ENCODE measurements around the gene IRF9.
A peak's percentile ranks its signal among the peaks of the same experiment; 100 is the strongest.

The IRF9 gene

DNA sequence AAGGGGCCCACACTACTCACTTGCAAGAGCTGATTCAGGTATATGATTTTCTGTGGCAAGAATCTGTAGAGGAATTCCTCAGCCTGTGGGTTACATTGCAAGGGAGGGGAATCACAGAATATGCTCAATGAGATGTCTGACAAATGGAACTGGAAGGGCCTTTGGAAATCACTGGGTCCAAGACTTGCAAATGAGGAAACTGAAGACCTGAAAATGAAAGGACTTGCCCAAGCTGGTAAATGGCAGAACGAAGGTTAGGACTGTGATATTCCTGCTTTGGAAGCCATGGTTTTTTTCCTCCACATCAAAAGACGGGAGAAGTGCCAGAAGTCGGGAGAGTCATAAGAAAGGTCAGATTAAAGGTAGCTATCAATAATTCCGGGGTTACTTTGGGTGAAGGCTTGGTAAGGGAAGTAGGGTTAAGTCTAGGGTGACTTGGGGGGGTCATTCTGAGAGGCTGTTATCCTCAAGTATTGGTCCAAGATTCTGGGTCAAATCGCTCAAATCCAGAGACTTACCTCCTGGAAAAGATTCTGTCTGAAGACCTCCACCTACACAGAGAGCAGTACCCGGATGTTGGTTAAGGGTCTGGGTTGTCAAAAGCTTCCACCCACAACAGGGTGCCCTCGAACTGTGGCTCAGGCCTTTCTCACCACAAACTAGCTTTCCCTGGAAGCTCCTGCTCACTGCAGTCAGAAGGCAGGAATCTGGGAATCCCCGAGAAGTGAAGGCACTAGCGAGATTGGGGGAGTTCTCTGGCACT is 15.2 kb upstream of the IRF9 start:
- Histone ChIP-seq H3K4me3 (ENCODE audit: low read depth in 1 of 2, low read length in 2 of 2) (peak overlapping the region; percentile 67 to 76), H4K20me1 (ENCODE audit: insufficient read depth, low read length) (peaks cover 28% of the 10 kb centered on the region), H3K36me3 (ENCODE audit: insufficient read depth, low read length) (peaks cover 60% of the 10 kb centered on the region), H3K27ac (ENCODE audit: low read length) (peak overlapping the region; percentile 92), H3K79me2 (ENCODE audit: insufficient read depth, low read length) (peaks cover 58% of the 10 kb centered on the region), H3K4me1 (ENCODE audit: insufficient read depth, low read length) (peaks cover 67% of the 10 kb centered on the region), H3K27me3 (ENCODE audit: insufficient read depth, low read length, poor library complexity) (no peaks in the 10 kb centered on the region), H3K9me3 (ENCODE audit: insufficient read depth, low read length, severe bottlenecking) (no peaks in the 10 kb centered on the region), H3K9ac (ENCODE audit: low read depth, low read length) (peak overlapping the region; percentile 81), H2AFZ (ENCODE audit: low read depth, low read length) (peak overlapping the region; percentile 80), H3K4me2 (ENCODE audit: insufficient read depth, low read length) (peak overlapping the region; percentile 93)
- no peak for ATAC-seq (ENCODE audit: insufficient read depth, low read depth)
- no peak for TF ChIP-seq EZH2 (IDR thresholded peaks at IDR 0.05; ENCODE audit: borderline replicate concordance, low read depth, low read length, severe bottlenecking)
- TF ChIP-seq, protein P1, sequence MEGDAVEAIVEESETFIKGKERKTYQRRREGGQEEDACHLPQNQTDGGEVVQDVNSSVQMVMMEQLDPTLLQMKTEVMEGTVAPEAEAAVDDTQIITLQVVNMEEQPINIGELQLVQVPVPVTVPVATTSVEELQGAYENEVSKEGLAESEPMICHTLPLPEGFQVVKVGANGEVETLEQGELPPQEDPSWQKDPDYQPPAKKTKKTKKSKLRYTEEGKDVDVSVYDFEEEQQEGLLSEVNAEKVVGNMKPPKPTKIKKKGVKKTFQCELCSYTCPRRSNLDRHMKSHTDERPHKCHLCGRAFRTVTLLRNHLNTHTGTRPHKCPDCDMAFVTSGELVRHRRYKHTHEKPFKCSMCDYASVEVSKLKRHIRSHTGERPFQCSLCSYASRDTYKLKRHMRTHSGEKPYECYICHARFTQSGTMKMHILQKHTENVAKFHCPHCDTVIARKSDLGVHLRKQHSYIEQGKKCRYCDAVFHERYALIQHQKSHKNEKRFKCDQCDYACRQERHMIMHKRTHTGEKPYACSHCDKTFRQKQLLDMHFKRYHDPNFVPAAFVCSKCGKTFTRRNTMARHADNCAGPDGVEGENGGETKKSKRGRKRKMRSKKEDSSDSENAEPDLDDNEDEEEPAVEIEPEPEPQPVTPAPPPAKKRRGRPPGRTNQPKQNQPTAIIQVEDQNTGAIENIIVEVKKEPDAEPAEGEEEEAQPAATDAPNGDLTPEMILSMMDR (IDR thresholded peaks at IDR 0.05; ENCODE audit: borderline replicate concordance, extremely low read depth, low read length, poor library complexity, severe bottlenecking) = no peak
- no peak for DNase-seq

DNA sequence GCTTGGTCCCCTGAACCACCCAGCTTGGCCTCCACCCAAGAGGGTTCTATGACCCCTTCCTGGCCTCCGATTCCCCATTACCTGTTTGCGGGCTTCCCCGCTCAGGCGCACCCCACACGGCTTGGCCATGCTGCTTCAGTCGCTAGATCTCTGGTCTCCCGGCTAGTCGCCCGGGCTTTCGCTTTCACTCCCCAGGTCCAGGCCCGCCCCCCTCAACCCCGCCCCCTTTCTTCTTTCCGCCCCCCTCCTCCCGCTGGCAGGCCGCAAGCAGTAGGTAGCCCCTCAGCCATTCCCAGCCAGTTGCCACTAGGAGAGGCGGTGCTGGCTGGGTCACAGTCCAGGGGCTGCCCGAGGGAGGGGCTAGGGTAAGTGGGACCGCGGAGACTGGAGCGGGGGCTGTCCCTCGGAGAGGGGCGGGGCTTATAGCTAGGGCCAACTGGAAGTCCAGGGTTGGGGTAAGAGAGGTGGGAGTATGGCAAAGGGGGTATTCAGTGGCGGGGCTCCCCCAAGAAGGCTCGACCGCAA is 14.6 kb upstream of the IRF9 start, which contains the start of gene PSME2:
PSME2 (minus strand) TSS at position 158 of the 525 bp plus-strand sequence; CDS start at position 129, 29 bp downstream.
- Histone ChIP-seq H3K4me1 (ENCODE audit: insufficient read depth, low read length) (peaks cover 67% of the 10 kb centered on the region), H3K9ac (ENCODE audit: low read depth, low read length) (peak within 1 kb of the TSS; percentile 81), H3K4me3 (ENCODE audit: low read depth in 1 of 2, low read length in 2 of 2) (peak within 1 kb of the TSS; percentile 67 to 76), H3K27me3 (ENCODE audit: insufficient read depth, low read length, poor library complexity) (no peaks in the 10 kb centered on the region), H3K27ac (ENCODE audit: low read length) (peak within 1 kb of the TSS; percentile 92), H3K4me2 (ENCODE audit: insufficient read depth, low read length) (peak within 1 kb of the TSS; percentile 93), H2AFZ (ENCODE audit: low read depth, low read length) (peak within 1 kb of the TSS; percentile 81), H4K20me1 (ENCODE audit: insufficient read depth, low read length) (peaks cover 28% of the 10 kb centered on the region), H3K36me3 (ENCODE audit: insufficient read depth, low read length) (peaks cover 63% of the 10 kb centered on the region), H3K79me2 (ENCODE audit: insufficient read depth, low read length) (peaks cover 54% of the 10 kb centered on the region), H3K9me3 (ENCODE audit: insufficient read depth, low read length, severe bottlenecking) (no peaks in the 10 kb centered on the region)
- TF ChIP-seq EZH2 (IDR thresholded peaks at IDR 0.05; ENCODE audit: borderline replicate concordance, low read depth, low read length, severe bottlenecking) = no peak
- TF ChIP-seq, protein P1 (IDR thresholded peaks at IDR 0.05; ENCODE audit: borderline replicate concordance, extremely low read depth, low read length, poor library complexity, severe bottlenecking) = no peak
- DNase-seq (peak; percentile 97), ATAC-seq (ENCODE audit: insufficient read depth, low read depth) (peak; percentile 73)

DNA sequence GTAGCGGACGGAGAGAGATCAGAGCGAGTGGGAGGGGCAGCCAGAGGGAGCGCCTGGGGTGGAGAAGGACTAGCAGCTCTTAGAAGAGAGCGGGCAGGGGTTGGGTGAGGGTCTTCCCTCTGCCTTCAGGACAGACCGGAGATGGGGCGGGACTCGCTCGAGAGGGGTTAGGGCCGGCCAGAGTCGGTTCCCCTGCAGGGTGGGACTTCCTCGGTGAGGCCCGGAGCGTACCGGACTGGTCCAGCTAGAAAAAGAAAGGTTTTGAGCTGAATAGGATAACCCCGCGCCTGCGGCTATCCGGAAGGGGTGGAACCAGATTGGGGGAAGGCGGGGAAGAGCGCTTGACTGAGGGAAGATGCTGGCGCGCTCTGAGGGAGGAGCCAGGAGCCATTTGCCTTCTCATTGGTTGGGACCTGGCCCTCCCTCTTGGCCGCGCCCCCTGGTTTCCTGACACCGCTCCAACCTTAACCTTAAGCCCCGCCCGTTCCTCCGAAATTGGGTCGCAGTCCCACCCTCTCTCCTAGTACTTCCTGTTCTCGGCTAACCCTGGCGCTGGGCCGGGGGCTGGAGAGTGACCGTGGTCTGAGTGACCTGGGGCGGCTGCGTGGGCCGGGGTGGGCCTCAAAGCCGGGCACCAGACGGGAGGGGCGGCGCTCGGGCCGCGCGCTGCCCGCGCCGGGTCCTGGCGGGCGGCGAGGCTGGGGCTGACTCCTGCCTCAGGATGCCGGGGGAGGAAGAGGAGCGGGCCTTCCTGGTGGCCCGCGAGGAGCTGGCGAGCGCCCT is 13.9 kb upstream of the IRF9 start, which contains the start of gene RNF31:
RNF31 (plus strand) TSS at position 521 of the 783 bp plus-strand sequence; CDS start at position 722, 201 bp downstream.
- peak within 1 kb of the TSS; percentile 81 for H2AFZ ChIP-seq (ENCODE audit: low read depth, low read length)
- peaks cover 70% of the 10 kb centered on the region for H3K36me3 ChIP-seq (ENCODE audit: insufficient read depth, low read length)
- ATAC-seq (ENCODE audit: insufficient read depth, low read depth) (peak; percentile 85), DNase-seq (peak; percentile 99)
- H3K4me1 ChIP-seq (ENCODE audit: insufficient read depth, low read length) = peaks cover 62% of the 10 kb centered on the region
- no peaks in the 10 kb centered on the region for H3K9me3 ChIP-seq (ENCODE audit: insufficient read depth, low read length, severe bottlenecking)
- H3K4me3 ChIP-seq (ENCODE audit: low read depth in 1 of 2, low read length in 2 of 2) = peak within 1 kb of the TSS; percentile 67 to 76
- TF ChIP-seq EZH2 (IDR thresholded peaks at IDR 0.05; ENCODE audit: borderline replicate concordance, low read depth, low read length, severe bottlenecking) = no peak
- TF ChIP-seq, protein P1 (IDR thresholded peaks at IDR 0.05; ENCODE audit: borderline replicate concordance, extremely low read depth, low read length, poor library complexity, severe bottlenecking) = no peak
- peak within 1 kb of the TSS; percentile 92 for H3K27ac ChIP-seq (ENCODE audit: low read length)
- H4K20me1 ChIP-seq (ENCODE audit: insufficient read depth, low read length) = peaks cover 28% of the 10 kb centered on the region
- peak within 1 kb of the TSS; percentile 81 for H3K9ac ChIP-seq (ENCODE audit: low read depth, low read length)
- peak within 1 kb of the TSS; percentile 93 for H3K4me2 ChIP-seq (ENCODE audit: insufficient read depth, low read length)
- H3K79me2 ChIP-seq (ENCODE audit: insufficient read depth, low read length) = peaks cover 54% of the 10 kb centered on the region
- no peaks in the 10 kb centered on the region for H3K27me3 ChIP-seq (ENCODE audit: insufficient read depth, low read length, poor library complexity)
